ENCODE measurements around the gene PTPRF.

DNA sequence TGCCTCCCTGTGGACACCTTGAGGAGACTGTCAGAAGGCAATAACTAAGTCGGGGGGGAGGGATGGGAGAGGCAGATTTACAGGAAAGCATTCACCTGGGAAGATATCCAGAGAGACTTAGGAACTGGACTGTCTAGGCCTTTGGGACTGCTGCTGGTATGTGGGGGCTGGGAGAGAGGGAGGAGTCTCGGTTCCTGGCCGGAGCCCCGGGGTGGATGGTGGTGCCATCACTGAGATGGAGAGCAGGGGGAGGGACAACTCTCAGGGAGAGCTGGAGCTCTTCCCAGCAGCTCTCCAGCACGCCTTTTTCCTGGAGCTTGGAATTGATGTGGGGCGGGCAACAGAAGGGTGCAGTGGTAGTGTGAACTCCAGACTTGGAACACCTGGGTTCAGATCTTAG is 22.1 kb downstream of the PTPRF start:
- TF ChIP-seq, protein P1, sequence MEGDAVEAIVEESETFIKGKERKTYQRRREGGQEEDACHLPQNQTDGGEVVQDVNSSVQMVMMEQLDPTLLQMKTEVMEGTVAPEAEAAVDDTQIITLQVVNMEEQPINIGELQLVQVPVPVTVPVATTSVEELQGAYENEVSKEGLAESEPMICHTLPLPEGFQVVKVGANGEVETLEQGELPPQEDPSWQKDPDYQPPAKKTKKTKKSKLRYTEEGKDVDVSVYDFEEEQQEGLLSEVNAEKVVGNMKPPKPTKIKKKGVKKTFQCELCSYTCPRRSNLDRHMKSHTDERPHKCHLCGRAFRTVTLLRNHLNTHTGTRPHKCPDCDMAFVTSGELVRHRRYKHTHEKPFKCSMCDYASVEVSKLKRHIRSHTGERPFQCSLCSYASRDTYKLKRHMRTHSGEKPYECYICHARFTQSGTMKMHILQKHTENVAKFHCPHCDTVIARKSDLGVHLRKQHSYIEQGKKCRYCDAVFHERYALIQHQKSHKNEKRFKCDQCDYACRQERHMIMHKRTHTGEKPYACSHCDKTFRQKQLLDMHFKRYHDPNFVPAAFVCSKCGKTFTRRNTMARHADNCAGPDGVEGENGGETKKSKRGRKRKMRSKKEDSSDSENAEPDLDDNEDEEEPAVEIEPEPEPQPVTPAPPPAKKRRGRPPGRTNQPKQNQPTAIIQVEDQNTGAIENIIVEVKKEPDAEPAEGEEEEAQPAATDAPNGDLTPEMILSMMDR (IDR thresholded peaks at IDR 0.05) = no peak
- TF ChIP-seq POLR2A (IDR thresholded peaks at IDR 0.05) = no peak
